RPMI8226 (cell line): ENCODE data around the gene PAPOLA.
A peak's percentile ranks its signal among the peaks of the same experiment; 100 is the strongest.
"Not testable (repeated sequence)": the region's sequence is repeated elsewhere in the genome, so short reads cannot be mapped to it uniquely, and the experiment has no call there.

Source experiments
- DNase-seq: peaks from one replicate; pipeline ENCODE4 v3.0.0-alpha.2; 2015

PAPOLA gene

GRCh38 chr14:96501740-96502620, at the start of gene PAPOLA:
Gene PAPOLA (plus strand): TSS chr14:96502382. CDS start chr14:96502593, 211 bp downstream.
- peak; percentile 93 for DNase-seq

- no peak for DNase-seq
These were observed 49.5 kb upstream of the PAPOLA start for GRCh38 chr14:96452684-96453083.

GRCh38 chr14:96455588-96455987, 46.6 kb upstream of the PAPOLA start:
- no peak for DNase-seq

GRCh38 chr14:96459851-96460250, 42.3 kb upstream of the PAPOLA start:
- DNase-seq = no peak

- no peak for DNase-seq
These were observed 40.0 kb upstream of the PAPOLA start for GRCh38 chr14:96461950-96462798.

- DNase-seq = no peak
These were observed 38.0 kb upstream of the PAPOLA start for GRCh38 chr14:96464136-96464535.

GRCh38 chr14:96466918-96467317, 35.3 kb upstream of the PAPOLA start:
- DNase-seq = no peak

GRCh38 chr14:96470331-96470730, 31.9 kb upstream of the PAPOLA start:
- DNase-seq = no peak

- DNase-seq = not testable (repeated sequence)
These were observed 31.2 kb upstream of the PAPOLA start for GRCh38 chr14:96470967-96471366.

- no peak for DNase-seq
These were observed 24.1 kb upstream of the PAPOLA start for GRCh38 chr14:96478119-96478518.

- DNase-seq = no peak
These were observed 22.6 kb upstream of the PAPOLA start for GRCh38 chr14:96479435-96480146.

GRCh38 chr14:96481731-96482314, 20.4 kb upstream of the PAPOLA start:
- no peak for DNase-seq

GRCh38 chr14:96482986-96483385, 19.2 kb upstream of the PAPOLA start:
- no peak for DNase-seq

- DNase-seq = no peak
These were observed 17.8 kb upstream of the PAPOLA start for GRCh38 chr14:96484399-96484798.

- no peak for DNase-seq
These were observed 15.5 kb upstream of the PAPOLA start for GRCh38 chr14:96486705-96487104.

GRCh38 chr14:96489327-96489726, 12.9 kb upstream of the PAPOLA start:
- no peak for DNase-seq

GRCh38 chr14:96493178-96493577, 9.0 kb upstream of the PAPOLA start:
- DNase-seq = no peak

- no peak for DNase-seq
These were observed 7.9 kb upstream of the PAPOLA start for GRCh38 chr14:96494331-96494730.

- DNase-seq = no peak
These were observed 5.1 kb upstream of the PAPOLA start for GRCh38 chr14:96497087-96497486.

GRCh38 chr14:96497586-96497985, 4.6 kb upstream of the PAPOLA start:
- DNase-seq = no peak

GRCh38 chr14:96501217-96501739, 904 bp upstream of the PAPOLA start:
- peak; percentile 8 for DNase-seq

- DNase-seq = peak; percentile 46
These were observed 581 bp downstream of the PAPOLA start for GRCh38 chr14:96502621-96503305.
